Upper lobe of right lung (tissue), 1 donor: ENCODE measurements around the gene KIAA2012. TPM values are rescaled to one million over a fixed set of nuclear protein-coding genes. Genes with fewer than 3 reads are reported as not detected.
A peak's percentile ranks its signal among the peaks of the same experiment; 100 is the strongest.
"Not testable (repeated sequence)": the region's sequence is repeated elsewhere in the genome, so short reads cannot be mapped to it uniquely, and the experiment has no call there.

ENCODE experiments used
- ATAC-seq: fragments of 200-7000 bp; cut with Tn5 transposase; one replicate; pipeline ENCODE4 v1.9.1; 2020; ENCODE audit warnings: mild to moderate bottlenecking, moderate library complexity
- DNase-seq: peaks from one replicate; pipeline ENCODE4 v3.0.0-alpha.2; 2020
- H3K27ac ChIP-seq: fragments of 200-600 bp; one replicate; pipeline ENCODE4 v1.8.0; 2022
- H3K27me3 ChIP-seq: fragments of 200-600 bp; one replicate; pipeline ENCODE4 v1.8.0; 2022; ENCODE audit warnings: mild to moderate bottlenecking
- H3K36me3 ChIP-seq: fragments of 200-600 bp; one replicate; pipeline ENCODE4 v1.8.0; 2022
- H3K4me1 ChIP-seq: fragments of 200-600 bp; one replicate; pipeline ENCODE4 v1.8.0; 2022
- H3K4me3 ChIP-seq: fragments of 200-600 bp; one replicate; pipeline ENCODE4 v1.8.0; 2022; ENCODE audit warnings: mild to moderate bottlenecking
- H3K9me3 ChIP-seq: fragments of 200-600 bp; one replicate; pipeline ENCODE4 v1.8.0; 2022
- intact Hi-C: fragments of 100-400 bp; cut with DNase I; formaldehyde crosslinking; loops from one replicate; pipeline ENCODE4 v1.11.0; 2022
- total RNA-seq: library from RNA; stranded (reverse); fragmentation: NEBNext Ultra II Directional; extraction: Animal tissue kit (Norgen Biotek cat#: 25700); gene quantifications from one replicate; pipeline ENCODE4 v1.2.1, GENCODE V29; 2021
- TF ChIP-seq, protein P1 (sequence below): fragments of 200-600 bp; IDR thresholded peaks from one replicate; pipeline ENCODE4 v1.8.0; 2022; ENCODE audit warnings: antibody characterized with exemption
- donor health status: DM: no; HTN: yes; CAD: no; lungs with severe emphysema.

KIAA2012 gene
- total RNA-seq, 1 donor from 2014 or later = not detected

DNA sequence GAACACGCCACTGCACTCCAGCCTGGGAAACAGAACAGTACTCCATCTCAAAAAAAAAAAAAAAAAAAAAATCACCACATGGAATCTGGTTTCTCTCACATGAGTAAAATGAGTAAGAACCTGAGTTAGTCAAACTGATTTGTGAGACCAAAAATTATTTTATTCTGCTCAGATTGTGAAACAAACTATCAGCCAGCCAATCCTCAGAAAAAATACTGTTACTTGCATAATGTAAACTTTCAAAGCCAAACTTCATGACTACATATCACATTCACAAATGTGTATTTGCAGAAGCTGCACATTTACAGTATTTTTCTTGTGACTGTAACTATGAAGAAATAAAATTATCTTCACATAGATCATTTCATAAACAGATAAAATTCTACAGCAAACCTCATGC is 142.1 kb downstream of the KIAA2012 start:
- Histone ChIP-seq H3K36me3 (peaks cover 58% of the 10 kb centered on the region), H3K27me3 (no peaks in the 10 kb centered on the region), H3K4me1 (no peaks in the 10 kb centered on the region), H3K9me3 (no peaks in the 10 kb centered on the region), H3K27ac (no peak overlapping the region), H3K4me3 (no peak overlapping the region)
- intact Hi-C loops = no loop called here
- ATAC-seq (no peak), DNase-seq (no peak)
- TF ChIP-seq, protein P1, sequence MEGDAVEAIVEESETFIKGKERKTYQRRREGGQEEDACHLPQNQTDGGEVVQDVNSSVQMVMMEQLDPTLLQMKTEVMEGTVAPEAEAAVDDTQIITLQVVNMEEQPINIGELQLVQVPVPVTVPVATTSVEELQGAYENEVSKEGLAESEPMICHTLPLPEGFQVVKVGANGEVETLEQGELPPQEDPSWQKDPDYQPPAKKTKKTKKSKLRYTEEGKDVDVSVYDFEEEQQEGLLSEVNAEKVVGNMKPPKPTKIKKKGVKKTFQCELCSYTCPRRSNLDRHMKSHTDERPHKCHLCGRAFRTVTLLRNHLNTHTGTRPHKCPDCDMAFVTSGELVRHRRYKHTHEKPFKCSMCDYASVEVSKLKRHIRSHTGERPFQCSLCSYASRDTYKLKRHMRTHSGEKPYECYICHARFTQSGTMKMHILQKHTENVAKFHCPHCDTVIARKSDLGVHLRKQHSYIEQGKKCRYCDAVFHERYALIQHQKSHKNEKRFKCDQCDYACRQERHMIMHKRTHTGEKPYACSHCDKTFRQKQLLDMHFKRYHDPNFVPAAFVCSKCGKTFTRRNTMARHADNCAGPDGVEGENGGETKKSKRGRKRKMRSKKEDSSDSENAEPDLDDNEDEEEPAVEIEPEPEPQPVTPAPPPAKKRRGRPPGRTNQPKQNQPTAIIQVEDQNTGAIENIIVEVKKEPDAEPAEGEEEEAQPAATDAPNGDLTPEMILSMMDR = no peak

DNA sequence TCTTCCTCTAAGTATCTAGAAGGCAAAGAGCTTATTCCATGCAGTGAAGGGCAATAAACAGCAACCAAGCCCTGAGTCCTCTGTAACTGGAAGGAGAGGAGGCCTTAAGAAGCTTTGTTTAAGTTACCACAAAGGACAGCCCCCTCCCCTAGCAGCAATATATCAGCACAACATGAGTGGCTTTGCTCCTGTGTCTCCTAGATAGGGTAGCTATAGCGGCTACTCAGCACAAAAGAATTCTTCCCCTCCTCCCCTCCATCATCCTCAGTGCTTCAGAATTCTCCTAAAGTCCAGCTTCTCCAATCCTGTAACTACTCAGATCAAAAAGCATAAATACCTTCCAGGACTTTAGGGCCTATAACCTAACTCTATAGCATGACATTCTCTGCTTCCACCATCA is 148.8 kb downstream of the KIAA2012 start:
- TF ChIP-seq, protein P1 = no peak
- H3K27me3 ChIP-seq = no peaks in the 10 kb centered on the region
- H3K36me3 ChIP-seq = peaks cover 26% of the 10 kb centered on the region
- no peak overlapping the region for H3K4me3 ChIP-seq
- no peaks in the 10 kb centered on the region for H3K4me1 ChIP-seq
- no peak overlapping the region for H3K27ac ChIP-seq
- intact Hi-C loops = no loop called here
- DNase-seq (no peak), ATAC-seq (no peak)
- no peaks in the 10 kb centered on the region for H3K9me3 ChIP-seq

GRCh38 chr2:202237787-202238233 is 164.8 kb downstream of the KIAA2012 start:
- intact Hi-C loops = no loop called here
- TF ChIP-seq, protein P1 = no peak
- H3K36me3 ChIP-seq = no peaks in the 10 kb centered on the region
- peak overlapping the region; percentile 89 for H3K27ac ChIP-seq
- no peaks in the 10 kb centered on the region for H3K27me3 ChIP-seq
- DNase-seq (peak; percentile 64), ATAC-seq (peak; percentile 53)
- H3K9me3 ChIP-seq = no peaks in the 10 kb centered on the region
- peaks cover 17% of the 10 kb centered on the region for H3K4me1 ChIP-seq
- H3K4me3 ChIP-seq = peak overlapping the region; percentile 97

- Histone ChIP-seq H3K4me3 (peak within 1 kb of the TSS; percentile 97), H3K4me1 (peaks cover 17% of the 10 kb centered on the region), H3K27me3 (no peaks in the 10 kb centered on the region), H3K36me3 (no peaks in the 10 kb centered on the region), H3K9me3 (no peaks in the 10 kb centered on the region), H3K27ac (peak within 1 kb of the TSS; percentile 89)
- intact Hi-C loops = no loop called here
- DNase-seq (peak; percentile 96), ATAC-seq (peak; percentile 98)
- TF ChIP-seq, protein P1 = no peak
These were observed 165.5 kb downstream of the KIAA2012 start, which contains the start of gene SUMO1 for GRCh38 chr2:202238234-202239197. Gene SUMO1 (minus strand): TSS chr2:202238597. CDS start chr2:202238451, 146 bp downstream.

- ATAC-seq, H3K4me1 ChIP-seq, intact Hi-C loops: not testable (repeated sequence)
These were observed 174.7 kb downstream of the KIAA2012 start for GRCh38 chr2:202247710-202248109.

More at GRCh38 chr2:202247710-202248109, 174.7 kb downstream of the KIAA2012 start:
- not testable (repeated sequence) for H3K27me3 ChIP-seq, H3K36me3 ChIP-seq, H3K27ac ChIP-seq, H3K9me3 ChIP-seq, DNase-seq, H3K4me3 ChIP-seq
